ENCODE measurements around the gene HDAC3.
A peak's percentile ranks its signal among the peaks of the same experiment; 100 is the strongest.
"Not testable (repeated sequence)": the region's sequence is repeated elsewhere in the genome, so short reads cannot be mapped to it uniquely, and the experiment has no call there.

HDAC3 gene

GRCh38 chr5:141633871-141634561, 2.6 kb downstream of the HDAC3 start:
- no peak for DNase-seq

GRCh38 chr5:141632650-141633049, 4.0 kb downstream of the HDAC3 start:
- no peak for DNase-seq

GRCh38 chr5:141630570-141631140, 6.0 kb downstream of the HDAC3 start:
- DNase-seq: no peak

GRCh38 chr5:141628175-141628788, 8.4 kb downstream of the HDAC3 start:
- no peak for DNase-seq

GRCh38 chr5:141623611-141624010, 13.0 kb downstream of the HDAC3 start:
- DNase-seq: no peak

GRCh38 chr5:141623186-141623585, 13.5 kb downstream of the HDAC3 start:
- no peak for DNase-seq

- DNase-seq: peak; percentile 89
These were observed 17.7 kb downstream of the HDAC3 start, which contains the start of gene DIAPH1 for GRCh38 chr5:141618804-141619554. DIAPH1 (minus strand) TSS chr5:141619000; CDS start chr5:141618914, 86 bp downstream.

- peak; percentile 7 for DNase-seq
These were observed 18.4 kb downstream of the HDAC3 start for GRCh38 chr5:141618030-141618803.

GRCh38 chr5:141617682-141618029, 19.0 kb downstream of the HDAC3 start:
- DNase-seq: no peak

- DNase-seq: no peak
These were observed 19.5 kb downstream of the HDAC3 start for GRCh38 chr5:141617128-141617527.

GRCh38 chr5:141615991-141616720, 20.5 kb downstream of the HDAC3 start:
- no peak for DNase-seq

GRCh38 chr5:141613344-141613743, 23.3 kb downstream of the HDAC3 start:
- no peak for DNase-seq

GRCh38 chr5:141611289-141611688, 25.4 kb downstream of the HDAC3 start:
- DNase-seq: no peak

- DNase-seq: not testable (repeated sequence)
These were observed 26.7 kb downstream of the HDAC3 start for GRCh38 chr5:141609921-141610320.

GRCh38 chr5:141609044-141609443, 27.6 kb downstream of the HDAC3 start:
- no peak for DNase-seq

- no peak for DNase-seq
These were observed 28.1 kb downstream of the HDAC3 start for GRCh38 chr5:141608557-141608956.

- DNase-seq: no peak
These were observed 28.6 kb downstream of the HDAC3 start for GRCh38 chr5:141608046-141608445.

- no peak for DNase-seq
These were observed 30.9 kb downstream of the HDAC3 start for GRCh38 chr5:141605523-141606277.

GRCh38 chr5:141603923-141604717, 32.5 kb downstream of the HDAC3 start:
- DNase-seq: no peak

- no peak for DNase-seq
These were observed 34.0 kb downstream of the HDAC3 start for GRCh38 chr5:141602606-141603005.

All from DMS 273 treated with DMSO at 0.1 percent for 48 hours (cell line).